NCI-H1092 treated with DMSO at 0.1 percent for 48 hours (cell line): Measurements from ENCODE around the gene ASPM.

ENCODE experiments used
- DNase-seq: peaks from one replicate; lab custom pipeline; 2025; lab: John Stamatoyannopoulos, UW

Gene ASPM, protein sequence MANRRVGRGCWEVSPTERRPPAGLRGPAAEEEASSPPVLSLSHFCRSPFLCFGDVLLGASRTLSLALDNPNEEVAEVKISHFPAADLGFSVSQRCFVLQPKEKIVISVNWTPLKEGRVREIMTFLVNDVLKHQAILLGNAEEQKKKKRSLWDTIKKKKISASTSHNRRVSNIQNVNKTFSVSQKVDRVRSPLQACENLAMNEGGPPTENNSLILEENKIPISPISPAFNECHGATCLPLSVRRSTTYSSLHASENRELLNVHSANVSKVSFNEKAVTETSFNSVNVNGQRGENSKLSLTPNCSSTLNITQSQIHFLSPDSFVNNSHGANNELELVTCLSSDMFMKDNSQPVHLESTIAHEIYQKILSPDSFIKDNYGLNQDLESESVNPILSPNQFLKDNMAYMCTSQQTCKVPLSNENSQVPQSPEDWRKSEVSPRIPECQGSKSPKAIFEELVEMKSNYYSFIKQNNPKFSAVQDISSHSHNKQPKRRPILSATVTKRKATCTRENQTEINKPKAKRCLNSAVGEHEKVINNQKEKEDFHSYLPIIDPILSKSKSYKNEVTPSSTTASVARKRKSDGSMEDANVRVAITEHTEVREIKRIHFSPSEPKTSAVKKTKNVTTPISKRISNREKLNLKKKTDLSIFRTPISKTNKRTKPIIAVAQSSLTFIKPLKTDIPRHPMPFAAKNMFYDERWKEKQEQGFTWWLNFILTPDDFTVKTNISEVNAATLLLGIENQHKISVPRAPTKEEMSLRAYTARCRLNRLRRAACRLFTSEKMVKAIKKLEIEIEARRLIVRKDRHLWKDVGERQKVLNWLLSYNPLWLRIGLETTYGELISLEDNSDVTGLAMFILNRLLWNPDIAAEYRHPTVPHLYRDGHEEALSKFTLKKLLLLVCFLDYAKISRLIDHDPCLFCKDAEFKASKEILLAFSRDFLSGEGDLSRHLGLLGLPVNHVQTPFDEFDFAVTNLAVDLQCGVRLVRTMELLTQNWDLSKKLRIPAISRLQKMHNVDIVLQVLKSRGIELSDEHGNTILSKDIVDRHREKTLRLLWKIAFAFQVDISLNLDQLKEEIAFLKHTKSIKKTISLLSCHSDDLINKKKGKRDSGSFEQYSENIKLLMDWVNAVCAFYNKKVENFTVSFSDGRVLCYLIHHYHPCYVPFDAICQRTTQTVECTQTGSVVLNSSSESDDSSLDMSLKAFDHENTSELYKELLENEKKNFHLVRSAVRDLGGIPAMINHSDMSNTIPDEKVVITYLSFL (N-terminal part only)

DNA sequence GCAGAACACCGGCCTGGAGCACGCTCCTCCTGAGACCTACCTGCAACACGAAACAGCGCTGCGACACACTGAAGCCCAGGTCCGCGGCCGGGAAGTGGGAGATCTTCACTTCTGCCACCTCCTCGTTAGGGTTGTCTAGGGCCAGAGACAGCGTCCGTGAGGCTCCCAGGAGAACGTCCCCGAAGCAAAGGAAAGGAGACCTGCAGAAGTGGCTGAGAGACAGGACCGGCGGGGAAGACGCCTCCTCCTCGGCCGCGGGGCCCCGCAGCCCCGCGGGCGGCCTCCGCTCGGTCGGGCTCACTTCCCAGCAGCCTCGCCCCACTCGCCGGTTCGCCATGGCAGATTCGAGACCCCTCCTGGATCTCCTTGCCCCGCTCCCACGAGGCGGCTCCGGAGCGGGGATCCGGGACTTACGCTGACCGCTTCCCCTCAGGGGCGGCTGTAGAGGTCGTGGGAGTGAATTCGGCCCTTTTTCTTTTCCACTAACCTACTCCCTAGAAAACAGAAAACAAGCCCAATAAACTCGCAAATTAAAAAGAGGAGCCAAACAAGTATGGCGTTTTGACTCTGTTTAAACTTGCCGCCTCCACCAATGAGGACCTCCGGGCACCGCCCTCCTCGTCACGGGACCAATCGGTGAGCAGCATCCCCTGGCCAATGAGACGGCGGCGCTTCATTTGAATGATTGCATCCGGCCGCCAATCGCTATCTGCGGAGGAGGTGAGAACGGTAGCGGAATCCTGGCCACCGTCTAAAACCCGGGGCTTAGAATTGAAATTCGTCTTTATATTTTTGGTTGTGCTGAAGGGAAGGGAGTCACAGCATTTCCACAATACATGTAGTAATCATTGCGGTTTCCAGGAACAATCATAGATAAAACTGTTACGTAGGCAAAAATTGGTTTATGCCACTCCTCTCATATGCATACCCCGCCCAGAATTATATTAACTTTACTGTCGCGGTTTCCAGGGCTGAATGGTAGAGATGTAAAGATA, at the start of gene ASPM:
TSS of gene ASPM (minus strand) at position 569 of the 995 bp plus-strand sequence. CDS start at position 337, 232 bp downstream.
- peak; percentile 98 for DNase-seq

DNA sequence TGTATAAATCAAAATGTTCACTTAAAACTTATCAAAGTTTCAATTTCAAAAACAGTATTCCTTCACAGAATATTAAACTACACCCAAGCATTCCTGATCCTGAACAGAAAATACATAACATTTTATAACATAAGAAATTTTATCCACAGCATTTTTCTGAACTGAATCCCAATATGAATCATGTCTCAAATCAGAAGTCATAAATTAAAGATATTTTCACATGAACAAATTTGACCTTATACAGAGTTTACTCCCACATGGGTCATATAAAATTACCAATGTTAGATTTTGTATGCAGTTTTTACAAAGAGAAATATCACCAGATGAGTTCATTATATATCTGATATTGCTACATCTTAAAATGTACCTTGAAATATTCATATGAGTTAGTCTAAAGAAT, 48.6 kb upstream of the ASPM start:
- no peak for DNase-seq

DNA sequence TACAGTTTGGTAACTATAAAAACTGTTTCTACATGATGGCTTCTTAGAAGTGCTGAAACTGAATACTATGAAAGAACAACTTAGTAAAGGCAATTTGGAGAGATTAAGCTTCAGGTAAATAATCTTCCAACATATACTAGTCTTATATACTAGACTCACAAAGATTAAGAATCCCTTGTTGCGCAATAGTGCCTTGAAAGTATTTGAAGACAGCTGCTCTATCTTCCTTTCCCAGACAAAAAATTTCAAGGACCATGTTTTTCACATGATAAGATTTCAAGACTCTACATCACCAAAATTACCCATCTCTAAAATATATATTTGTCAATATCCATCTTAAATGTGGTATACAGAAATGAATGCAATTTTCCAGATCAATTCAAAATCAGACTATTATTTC, 37.7 kb upstream of the ASPM start:
- DNase-seq, result no peak

DNA sequence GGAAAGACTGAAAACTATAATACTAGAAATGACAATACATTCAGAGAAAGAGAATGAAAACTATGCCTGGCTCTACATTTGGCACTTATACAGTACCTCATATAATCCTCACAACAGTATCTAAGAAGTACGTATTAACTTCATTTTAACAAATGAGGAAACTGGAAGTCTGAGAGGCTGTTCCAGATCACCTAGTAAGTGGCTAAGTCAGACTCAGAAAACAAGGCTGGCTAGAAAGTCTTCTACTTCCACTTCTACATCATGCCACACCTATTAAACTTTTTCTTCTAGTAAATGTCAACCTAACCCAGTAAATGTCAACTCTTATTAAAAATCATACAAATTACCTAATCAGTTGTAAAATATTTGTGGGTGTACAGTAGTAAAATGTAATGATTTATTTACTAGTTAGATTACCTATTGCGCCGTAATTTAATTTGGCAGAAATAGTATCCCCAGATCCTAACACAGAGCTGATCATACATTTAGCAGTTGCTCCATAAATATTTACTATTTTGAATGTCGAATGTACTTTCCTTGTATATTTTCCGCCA, 36.8 kb upstream of the ASPM start:
- no peak for DNase-seq

DNA sequence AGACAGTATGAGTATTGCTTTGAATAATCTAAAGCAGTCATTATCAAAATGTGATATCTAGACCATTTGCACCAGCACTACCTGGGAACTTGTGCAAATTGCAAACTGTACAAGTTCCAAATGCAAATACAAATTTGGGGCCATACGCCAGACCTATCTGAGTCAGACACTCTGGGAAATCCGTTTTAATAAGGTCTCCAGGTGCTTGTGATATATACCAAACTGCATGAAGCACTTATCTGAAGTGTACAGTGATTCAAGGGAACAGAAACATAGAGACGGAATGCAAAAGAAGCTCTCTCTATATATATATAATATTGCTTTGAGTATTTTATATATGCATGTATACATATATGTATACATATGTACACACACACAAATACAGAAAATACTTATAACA, 36.2 kb upstream of the ASPM start:
- DNase-seq, result no peak

DNA sequence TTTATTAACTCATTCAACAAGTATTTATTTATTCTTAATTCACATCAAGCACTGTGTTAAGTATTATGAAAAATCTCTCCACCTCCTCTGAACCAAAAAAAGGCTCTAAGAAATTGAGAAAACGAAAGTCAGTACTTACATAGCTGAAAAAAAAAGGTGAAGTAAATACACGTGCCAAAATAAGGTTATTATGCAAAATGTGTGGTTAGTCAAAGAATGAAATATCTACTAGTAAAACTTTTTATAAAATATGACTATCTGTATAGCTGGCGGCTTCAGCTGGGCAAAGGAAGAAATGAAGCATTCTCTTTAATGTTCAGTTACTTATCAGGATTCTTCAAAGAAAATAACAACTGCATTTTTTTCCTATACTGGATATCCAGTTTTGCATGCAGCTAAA, 35.5 kb upstream of the ASPM start:
- no peak for DNase-seq

DNA sequence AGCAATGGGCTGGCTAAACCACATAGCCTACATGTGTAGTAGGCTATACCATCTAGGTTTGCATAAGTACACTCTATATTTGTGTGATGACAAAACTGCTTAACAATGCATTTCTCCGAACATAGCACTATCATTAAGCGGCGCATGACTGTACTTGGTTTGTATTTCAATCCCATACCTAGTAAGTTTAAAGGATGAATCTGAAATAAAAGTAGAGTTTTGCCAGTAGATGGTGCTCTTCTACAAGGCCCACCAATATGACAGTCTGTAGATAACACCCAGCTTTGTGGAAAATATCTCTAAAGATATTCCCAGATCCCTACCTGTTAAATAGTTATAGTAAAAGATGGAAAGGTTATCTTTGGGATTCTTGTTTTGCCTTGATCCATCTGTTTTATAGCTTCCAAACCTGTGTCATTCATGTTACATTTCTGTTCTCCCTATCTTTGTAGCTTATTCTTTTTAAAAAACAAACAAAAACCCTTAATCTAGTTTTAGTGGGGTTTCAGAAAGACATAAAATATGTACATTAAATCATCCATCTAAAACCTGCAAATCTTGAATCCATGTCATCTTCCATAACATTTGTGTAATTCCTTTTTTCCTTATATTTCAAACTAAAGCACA, 33.9 kb upstream of the ASPM start:
- DNase-seq, result peak; percentile 73

DNA sequence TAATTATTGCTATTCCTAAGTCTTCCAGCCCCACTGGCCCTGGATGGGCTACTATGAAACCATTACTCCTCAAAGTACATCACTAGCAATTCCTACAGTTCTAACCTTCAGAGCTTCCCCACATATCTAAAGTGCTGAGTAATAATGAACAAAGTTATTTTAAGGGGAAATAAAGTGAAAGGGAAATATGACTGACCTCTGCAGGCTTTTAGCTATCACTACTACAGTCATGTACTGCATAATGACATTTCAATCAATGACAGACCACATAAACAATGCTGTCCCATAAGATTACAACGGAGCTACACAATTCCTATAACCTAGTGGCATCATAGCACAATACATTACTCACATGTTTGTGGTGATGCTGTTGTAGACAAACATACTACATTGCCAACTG, 32.5 kb upstream of the ASPM start:
- DNase-seq, result no peak

DNA sequence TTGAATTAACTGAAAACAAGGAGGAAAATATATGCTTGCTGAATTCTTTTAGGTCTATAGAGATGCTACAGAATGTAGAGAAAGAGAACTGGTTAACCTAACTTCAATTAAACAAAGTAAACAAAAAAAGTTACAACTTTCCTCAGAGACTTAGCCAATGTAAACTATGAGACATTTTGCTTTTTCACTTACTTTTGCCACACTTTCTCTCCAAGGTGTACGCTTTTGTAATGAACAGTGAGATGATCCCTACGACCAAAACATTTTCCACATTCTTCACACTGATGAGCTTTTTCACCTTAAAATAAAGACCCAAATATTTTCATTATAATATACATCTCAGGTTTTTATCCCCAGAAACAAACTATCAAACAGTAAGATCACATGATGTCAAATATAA, 28.3 kb upstream of the ASPM start:
- no peak for DNase-seq

DNA sequence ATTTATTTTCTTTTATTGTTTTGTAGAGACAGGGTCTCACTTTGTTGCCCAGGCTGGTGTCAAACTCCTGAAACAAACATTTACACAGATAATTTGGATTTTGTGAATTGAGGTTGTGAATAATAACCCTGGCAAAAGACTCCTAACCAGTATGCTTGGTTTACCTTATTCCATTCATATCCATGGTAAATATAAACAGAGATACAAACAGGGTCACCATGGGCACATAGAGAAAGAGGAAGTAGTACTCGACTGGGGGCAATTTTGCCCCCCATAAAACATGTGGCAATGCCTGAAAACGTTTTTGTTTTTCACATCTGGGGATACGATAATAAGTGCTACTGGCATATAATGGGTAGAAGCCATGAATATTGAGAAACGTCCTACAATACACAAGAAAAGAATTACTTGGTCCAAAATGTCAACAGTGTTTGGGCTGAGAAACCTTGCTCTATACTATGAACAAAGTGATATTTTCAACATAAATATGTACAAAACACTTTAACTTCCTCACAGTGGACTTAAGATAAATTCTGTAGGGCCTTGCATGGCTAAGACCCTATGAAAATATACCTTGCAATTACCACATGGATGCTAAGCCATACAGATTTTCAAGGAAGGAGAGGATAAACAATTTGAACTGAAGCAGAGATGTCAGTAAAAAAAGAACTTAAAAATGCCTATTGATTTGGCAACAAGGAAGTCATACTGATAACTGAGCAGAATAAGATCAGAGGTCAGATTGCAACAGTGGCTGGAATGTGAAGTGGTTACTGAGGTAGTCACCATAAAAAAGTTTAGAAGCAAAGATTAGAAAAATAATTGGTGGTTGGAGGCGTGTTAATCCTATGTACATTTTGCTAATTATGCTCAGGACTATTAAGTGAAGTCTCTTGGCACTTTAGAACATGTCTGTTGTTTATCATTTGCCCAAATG, 27.4 kb upstream of the ASPM start:
- no peak for DNase-seq

DNA sequence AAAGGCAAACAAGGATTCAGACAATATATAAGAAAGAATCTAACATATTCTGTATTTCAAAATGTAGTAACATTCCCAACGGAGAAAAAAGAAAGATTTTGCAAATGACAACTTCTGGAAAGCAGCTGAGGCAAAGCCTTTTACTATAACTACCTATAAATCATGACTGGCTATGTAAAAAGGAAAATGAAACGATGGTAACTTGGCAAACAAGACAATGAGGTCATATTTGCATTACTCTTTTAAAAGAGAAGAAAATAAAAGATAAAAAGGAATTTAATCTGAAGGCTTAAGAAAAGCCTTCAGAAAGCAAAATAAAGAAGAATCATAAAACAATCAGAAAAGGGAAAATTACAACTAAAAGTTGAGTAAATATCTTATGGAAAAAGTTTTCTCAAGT, 25.1 kb upstream of the ASPM start:
- no peak for DNase-seq

DNA sequence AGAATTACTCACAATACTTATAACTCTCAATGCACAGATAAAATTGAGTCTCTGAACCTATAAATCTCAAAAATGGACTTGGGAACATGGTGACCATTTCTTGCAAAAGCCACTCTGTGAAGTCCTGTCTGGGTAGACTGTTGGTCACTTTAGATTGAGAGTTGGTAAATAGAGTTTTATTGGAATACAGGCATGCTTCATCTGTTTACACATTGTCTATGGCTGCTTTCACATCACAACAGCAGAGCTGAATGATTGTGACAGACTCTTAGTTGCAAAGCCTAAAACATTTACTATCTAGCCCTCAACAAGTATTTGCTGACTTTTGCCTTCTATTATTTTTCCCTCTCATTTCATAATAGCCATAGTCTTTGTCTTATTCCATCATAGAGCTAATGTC, 24.1 kb upstream of the ASPM start:
- no peak for DNase-seq

DNA sequence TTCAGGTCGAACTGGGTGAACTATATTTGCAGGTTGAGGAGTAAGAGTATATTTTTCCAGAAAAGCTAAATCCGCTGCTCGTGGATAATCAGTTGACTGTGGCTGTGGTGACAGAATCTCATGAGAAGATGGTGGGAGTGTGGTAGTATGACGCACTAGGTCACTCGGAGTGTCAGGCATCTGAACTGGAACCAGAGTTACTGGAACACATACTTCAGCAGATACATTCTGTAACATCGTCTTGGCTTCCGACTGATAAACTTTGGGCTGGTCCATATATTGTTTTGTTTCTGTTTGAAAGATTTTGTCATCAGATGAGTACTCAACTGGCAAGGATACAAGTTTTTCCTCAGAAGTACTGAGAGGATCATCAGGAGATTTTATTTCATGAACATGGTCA, 13.0 kb upstream of the ASPM start:
- no peak for DNase-seq

DNA sequence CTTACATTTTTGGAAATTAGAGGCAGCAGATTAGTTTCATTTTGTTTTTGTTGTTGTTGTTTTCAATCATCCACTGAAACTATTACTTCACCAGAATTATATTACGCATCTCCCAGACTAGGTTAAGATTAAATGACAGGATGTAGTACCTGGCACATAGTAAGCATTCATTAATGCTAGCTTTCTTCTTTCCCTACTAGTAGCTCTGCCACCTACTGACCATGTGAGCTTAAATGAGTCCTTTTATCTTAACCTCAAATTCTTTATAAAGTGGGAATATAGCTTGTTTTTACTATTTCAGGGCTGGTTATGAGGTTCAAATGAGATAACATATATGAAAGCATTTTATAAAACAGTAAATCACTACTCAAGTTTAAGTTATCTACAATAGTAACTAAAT, 10.2 kb upstream of the ASPM start:
- DNase-seq, result no peak

DNA sequence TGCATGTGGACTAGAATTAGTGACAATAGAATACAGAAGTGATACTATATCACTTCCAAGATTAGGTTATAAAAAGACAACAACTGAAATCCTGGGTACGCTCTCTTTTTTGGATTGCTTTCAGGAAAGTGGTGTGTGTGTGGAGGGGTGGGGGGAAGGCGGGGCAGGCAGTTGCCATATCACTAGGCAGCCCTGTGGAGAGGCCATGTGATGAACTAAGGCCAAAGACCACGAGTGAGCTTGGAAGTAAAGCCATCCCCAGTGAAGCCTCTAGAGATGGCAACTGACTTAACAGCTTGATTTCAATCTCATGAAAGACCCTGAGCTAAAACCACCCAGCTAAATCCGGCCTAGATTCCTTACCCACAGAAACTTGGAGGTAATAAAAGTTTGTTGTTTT, 6.2 kb upstream of the ASPM start:
- no peak for DNase-seq

DNA sequence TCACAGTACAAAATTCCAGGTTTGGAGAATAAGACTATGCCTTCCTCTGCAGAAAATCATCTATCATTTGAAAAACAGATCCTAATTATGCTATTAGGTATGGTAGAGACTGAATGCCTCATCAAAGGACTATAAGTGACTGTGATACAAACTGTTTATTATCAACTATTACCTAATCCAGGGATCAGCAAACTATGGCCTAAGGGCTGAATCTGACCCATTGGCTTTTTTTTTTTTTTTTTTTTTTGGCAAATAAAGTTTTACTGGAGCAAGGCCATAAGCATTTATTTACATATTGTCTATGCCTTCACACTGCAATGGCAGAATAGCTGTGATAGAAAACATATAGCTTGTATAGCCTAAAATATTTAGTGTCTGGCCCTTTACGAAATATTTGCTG, 4.7 kb upstream of the ASPM start:
- DNase-seq, result no peak

DNA sequence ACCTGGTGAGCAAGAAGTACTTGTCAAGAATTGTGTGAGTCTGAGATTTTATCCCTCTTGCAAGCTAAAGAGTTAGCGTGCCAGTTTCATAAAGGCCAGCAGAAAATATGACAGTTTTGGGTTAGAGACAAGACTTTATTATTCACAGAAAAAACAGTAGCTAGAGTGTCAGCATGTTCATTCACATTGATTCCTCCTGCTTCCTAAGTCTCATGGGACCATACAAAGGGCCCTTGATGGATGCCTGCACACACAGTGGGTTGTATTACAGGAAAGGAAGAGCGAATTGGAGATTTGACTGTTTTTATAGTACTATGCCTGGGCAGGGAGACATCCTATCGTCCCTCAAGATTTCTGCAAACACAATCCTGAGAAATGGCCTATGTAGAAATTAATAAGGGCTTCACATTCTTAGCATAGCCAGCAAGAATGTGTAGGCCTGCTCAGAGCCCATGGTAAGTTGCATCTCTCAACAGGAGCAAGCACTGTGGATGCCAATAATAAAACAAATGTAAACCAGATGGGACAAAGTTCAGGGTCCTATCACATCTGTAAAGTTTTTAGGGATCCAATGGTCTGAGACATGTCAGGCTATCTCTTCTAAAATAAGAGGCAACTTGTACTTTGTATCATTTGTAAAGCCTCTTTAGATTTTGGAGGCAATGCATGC, 4.0 kb upstream of the ASPM start:
- DNase-seq, result no peak

DNA sequence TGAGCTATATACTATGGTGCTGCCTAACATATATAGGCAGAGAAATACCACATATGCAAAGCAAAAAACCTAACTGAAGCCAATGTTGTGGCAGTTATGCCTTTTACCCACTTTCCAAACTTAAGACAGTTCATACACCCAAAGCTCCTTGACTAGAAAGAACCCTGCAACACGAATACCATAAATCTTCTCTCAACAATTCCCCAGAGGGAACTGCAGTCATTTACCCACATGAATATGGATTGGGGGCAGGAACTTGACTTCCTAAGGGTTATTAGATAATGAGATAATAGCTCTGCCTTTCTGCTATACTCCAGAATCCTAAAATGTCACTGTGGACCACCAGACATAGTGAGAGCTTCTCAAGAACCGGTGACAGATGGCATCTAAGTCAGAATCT, 2.9 kb upstream of the ASPM start:
- DNase-seq, result no peak
